Stimulated activated CD8-positive, alpha-beta memory T cell treated with anti-CD3 and anti-CD28 coated beads, Interleukin-4, amount 100 ng/mL, for 4 hours (primary cell): Measurements from ENCODE around the gene ALG13.
"Not testable (repeated sequence)": the region's sequence is repeated elsewhere in the genome, so short reads cannot be mapped to it uniquely, and the experiment has no call there.

Source experiments
- DNase-seq, 2 donors: peaks; one replicate each; pipeline ENCODE4 v3.0.0-alpha.2; 2020; ENCODE audit warnings: low read depth in 2 of 2, low spot score in 1 of 2

ALG13 gene

DNA sequence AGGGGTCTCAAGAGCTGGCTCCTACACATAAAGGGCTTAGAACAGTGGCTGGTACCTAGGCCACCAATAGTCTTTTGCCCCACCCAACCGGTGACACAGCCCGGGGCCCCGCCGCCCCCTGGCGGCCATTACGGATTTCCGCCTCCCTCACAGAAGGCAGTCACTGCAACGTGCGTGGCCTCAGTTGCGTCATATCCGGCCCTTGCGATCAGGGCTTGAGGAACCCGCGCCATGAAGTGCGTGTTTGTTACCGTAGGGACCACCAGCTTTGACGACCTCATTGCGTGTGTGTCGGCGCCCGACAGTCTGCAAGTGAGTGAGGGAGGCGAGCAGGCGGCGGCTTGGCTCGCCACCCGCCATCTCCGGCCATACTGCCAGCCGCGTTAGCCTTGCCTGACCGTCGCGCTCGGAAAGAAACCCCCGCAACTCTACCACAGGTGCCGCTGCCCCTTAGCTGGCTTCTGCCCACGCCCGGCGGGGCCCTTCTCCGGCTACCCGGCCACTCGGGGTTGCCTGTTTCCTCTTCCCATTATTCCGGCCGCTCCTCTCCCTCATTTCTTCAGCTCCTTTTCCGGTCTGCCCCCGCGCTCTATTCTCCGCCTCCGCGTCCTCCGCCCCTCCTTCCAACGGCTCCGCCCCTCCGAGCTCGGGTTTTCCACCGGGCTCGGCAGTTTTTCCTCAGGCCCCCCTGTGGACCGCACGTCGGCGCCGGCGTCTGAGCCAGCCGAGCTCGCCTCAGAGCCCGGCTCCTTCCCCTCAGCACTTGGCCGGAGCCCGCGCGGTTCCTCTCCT, at the start of gene ALG13:
Gene ALG13, plus strand, starts transcription at position 183 of the 792 bp plus-strand sequence. Its CDS starts 49 bp downstream, at position 232.
- peak; percentile 76 to 80 for DNase-seq

DNA sequence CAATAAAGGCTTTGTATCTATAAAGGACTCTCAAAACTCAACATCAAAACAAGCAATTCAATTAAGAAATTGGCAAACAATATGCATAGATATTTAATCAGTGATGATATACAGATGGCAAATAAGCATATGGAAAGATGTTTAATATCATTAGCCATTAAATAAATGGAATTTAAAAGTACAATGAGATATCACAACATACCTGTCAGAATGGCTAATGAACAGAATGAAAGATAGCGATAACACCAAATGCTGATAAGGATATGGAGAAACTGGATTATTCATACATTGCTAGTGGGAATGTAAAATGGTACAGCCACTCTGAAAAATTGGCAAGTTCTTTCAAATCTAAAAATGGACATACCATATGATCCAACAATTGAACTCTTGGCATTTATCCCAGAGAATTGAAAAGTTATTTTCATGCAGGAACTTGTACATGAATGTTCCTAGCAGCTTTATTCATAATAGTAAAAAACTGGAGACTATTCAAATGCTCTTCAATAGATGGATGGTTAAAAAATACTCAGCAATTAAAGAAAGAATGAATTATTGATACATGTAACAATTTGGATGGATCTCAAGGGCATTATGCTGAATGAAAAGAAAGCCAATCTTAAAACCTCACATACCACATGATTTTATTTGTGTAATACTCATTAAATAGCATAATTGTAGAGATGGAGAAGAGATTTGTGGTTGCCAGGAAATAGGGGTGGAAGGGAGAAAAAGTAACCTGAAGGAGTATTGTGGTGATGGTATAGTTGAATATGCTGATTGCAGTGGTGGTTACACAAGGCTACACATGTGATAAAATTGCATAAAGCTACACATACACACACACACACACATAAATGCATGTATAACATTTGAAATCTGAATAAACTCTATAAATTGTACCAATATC, 45.9 kb upstream of the ALG13 start:
- DNase-seq: no peak

DNA sequence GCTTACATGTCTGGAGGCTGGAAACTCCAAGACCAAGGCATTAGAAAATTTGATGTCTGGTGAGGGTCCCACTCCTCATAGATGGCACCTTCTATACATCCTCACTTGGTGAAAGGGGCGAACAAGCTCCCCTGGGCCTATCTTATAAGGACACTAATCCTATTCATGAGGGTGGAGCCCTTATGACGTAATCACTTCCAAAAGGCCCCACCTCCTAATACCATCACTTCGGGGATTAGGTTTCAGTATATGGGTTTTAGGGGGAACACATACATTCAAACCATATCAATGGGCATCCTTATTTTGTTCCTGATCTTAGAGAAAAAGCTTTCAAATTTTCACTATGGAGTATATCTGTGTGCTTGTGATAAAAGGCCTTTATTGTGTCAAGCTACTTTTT, 39.0 kb upstream of the ALG13 start:
- no peak for DNase-seq

- not testable (repeated sequence) for DNase-seq
Observed at GRCh38 chrX:111645165-111645564, 35.8 kb upstream of the ALG13 start.

DNA sequence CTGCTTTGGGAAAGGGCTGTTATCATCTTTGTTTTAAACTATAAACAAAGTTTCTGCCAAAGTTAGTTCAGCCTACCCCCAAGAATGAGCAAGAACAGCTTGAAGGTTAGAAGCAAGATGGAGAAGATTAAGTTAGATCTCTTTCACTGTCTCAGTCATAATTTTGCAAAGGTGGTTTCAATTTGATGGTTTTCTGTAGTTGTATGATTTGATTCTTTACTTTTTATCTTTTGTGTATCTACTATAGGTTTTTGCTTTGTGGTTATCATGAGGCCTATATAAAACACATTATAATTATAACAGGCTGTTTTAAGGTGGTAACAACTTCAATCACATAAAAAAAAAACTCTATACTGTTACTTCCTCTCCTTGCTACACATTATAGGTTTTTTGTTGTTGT, 35.4 kb upstream of the ALG13 start:
- no peak for DNase-seq

DNA sequence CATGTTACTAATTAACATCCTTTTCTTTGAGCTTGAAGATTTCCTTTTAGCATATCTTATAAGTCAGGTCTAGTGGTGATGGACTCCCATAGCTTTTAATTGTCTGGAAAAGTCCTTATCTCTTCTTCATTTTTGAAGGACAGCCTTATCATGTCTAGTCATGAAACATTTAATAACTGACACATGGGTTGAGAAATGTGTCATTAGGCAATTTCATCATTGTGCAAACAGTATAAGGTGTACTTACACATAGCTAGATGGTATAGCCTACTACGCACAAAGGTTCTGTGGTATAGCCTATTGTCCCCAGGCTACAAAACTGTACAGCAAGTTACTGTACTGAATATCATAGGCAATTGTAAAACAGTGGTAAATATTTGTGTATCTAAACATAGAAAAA, 34.5 kb upstream of the ALG13 start:
- no peak for DNase-seq

DNA sequence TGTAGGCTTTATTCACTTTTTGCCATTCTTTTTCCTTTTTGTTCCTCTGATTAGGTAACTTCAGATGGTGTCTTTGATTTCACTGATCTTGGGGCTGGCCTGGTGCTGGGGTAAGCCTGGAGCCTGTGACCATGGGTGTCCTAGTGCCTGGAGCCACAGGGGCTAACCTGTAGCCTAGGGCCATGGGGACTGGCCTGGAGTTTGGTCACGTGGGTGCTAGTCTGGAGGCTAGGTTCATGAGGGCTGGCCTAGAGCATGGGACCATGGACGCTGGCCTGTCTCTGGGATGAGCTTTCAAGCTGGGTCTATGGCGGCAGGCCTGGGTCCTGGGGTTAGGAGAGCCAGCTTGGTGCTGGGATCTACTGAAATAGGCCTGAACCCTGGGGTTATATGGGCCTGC, 32.2 kb upstream of the ALG13 start:
- no peak for DNase-seq

- DNase-seq: no peak
Observed at GRCh38 chrX:111649638-111650037, 31.3 kb upstream of the ALG13 start.

GRCh38 chrX:111650845-111651244, 30.1 kb upstream of the ALG13 start:
- DNase-seq: no peak

GRCh38 chrX:111652719-111653118, 28.3 kb upstream of the ALG13 start:
- no peak for DNase-seq

GRCh38 chrX:111661241-111661640, 19.7 kb upstream of the ALG13 start:
- DNase-seq: no peak

DNA sequence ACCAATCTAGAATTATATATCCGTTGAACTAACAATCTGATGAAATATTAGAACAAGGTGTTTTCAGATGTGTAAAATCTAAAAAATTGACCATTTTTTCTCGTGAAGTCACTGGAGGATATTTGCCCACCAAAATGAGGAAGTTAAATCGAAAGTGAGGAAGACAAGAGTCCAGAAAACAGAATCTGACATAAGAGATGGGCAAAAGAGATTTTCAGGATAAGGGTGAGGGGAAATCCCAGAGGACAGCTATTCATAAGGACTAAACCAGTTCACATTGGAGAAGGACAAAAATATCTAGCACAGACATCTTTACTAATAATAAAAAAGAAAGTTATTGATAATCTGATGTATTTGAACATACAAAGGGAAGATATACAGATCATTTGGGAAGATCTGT, 18.7 kb upstream of the ALG13 start:
- DNase-seq: no peak

GRCh38 chrX:111671668-111672067, 9.3 kb upstream of the ALG13 start:
- no peak for DNase-seq

DNA sequence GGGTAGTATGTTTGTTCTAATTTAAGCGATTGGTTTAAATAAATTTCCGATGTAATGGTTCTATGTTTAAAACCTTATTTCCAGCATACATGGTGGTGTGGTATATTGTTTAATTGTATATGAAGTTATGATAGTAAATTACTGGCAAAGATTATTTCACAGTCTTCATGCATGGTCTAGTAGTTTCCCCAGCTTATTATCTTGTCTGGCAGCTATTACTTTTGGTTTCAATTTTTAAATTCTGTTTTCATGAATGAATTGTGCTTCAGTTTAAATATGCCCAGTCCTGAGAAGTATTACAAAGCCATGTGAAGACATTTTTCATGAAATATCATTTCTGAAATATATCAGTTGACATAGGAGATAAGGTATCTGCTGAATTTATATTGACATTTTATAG, 6.3 kb downstream of the ALG13 start:
- DNase-seq: no peak

- no peak for DNase-seq
Observed at GRCh38 chrX:111695297-111695880, 14.4 kb downstream of the ALG13 start.

DNA sequence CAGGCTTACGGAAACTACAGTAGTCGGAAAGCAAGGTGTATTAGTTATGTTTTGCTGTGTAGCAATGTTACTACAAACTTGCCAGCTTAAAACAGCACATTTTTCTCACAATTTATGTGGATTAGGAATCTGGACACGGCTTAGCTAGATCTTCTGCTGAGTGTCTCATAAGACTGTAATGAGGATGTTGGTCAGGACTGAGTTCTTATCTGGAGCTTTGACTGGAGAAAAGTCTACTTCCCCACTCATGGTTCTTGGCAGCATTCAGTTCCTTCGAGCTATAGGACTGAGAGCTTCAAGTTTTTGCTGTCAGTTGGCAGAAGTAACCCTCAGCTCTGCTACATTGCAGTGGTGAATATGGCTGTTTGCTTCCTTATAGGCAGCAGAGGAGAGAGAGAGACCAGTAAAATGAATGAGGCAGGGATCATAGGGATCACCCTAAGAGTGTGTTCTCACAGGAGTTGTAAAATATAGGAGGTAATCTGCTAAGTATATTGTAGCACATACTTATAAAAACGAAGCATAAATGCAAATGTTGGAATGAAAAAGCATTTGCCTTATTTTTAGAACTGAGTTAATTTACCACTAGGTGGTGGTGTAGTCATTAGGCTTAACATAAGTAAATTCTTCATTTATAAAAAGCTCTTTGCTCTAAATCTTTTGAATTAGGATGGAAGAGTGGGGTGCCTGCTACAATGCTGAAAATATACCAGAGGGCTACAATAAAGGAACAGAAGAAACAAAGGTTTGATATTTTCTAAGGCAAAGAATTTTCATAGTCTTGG, 38.6 kb downstream of the ALG13 start:
- no peak for DNase-seq

- DNase-seq: no peak
Observed at GRCh38 chrX:111728096-111728495, 47.1 kb downstream of the ALG13 start.

DNA sequence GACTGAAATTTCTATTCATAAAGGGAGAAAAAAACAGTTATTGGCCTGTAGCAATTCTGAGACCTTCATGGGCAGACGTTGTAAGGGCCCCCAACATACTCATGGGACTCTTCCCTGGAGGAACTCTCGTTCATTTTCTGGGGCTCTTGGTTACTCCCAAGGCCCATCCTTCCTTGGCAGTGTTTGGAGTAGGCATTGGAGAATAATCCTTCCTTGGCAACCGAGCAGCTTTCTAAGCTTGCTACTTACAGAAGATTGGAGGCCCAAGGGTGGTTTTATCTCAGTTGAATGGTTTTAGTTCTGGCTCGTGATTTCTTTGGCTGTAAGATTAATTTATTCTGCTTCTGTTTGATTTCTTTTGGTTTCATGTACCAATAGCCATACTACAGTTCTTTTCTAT, 50.4 kb downstream of the ALG13 start:
- DNase-seq: no peak

DNA sequence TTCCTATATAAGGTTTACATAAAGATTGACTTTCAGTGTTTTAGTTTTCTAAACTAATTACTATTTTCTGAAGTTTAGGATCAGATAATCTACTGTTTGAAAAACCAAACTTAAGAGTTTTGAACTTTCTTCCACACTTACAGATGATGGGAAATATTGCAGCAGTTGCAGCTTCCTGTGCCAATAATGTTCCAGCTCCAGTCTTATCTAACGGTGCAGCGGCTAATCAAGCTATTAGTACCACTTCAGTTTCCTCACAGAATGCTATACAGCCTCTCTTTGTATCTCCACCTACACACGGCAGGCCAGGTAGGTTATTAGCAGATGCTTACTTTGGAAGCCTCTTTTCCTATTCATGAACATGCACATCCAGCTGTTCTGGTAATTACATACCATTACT, 55.6 kb downstream of the ALG13 start:
- no peak for DNase-seq

- no peak for DNase-seq
Observed at GRCh38 chrX:111742018-111742417, 61.0 kb downstream of the ALG13 start.

DNA sequence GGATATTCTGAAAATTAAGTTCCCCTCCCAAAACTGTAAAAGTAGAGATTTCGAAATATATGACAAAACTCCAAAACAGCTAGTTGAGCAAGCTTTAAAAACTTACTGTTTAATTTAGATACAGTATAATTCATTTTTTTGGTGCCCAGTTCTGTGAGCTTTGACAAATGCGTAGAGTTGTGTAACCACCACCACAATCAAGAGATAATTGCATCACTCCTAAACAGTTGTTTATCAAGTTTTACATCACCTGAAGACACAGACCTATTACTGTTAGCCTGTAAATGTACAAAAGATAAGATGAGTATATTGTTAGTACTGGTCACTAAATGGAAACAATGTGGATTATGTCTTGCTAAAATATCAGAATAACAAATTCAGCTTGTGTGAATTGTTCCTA, 62.3 kb downstream of the ALG13 start:
- DNase-seq: no peak
